Astrocyte of the cerebellum (primary cell): ENCODE measurements around the gene KRT82.

ENCODE experiments used
- DNase-seq: peaks from one replicate; pipeline ENCODE4 v3.0.0-alpha.2; 2011; ENCODE audit warnings: low read depth
- H3K4me3 ChIP-seq: 2 replicates; pipeline ENCODE4 v1.5.1; 2011; ENCODE audit warnings: mild to moderate bottlenecking, low read depth, low read length, moderate library complexity
- CTCF ChIP-seq: IDR thresholded peaks from 2 replicates; pipeline ENCODE4 v1.5.1; 2012; ENCODE audit warnings: low read length, low read depth, moderate library complexity, mild to moderate bottlenecking; ENCODE audit errors: missing control alignments
- in situ Hi-C: cut with HindIII; loops from 2 replicates; pipeline ENCODE4 v1.10.0; 2017; ENCODE audit warnings: low sequenced_read_pairs

The KRT82 gene

DNA sequence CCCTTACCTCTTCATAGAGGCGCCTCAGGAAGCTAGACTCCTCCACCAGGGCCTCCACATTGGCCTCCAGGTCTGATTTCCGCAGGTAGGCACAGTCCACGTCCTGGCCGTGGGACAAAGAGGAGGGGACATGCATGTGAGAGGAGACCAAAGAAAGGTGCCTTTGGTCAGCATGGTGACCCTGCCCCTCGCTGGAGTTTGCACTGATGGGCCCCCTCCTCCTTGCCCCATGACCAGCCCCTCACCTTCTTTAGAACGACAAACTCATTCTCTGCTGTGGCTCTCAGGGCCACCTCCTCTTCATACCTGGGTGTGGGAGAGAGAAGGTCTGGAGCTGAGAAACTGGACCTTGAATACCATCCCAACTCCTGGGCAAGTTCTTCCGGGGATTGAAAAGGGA lies 42.1 kb downstream of the KRT82 start:
- TF ChIP-seq CTCF = no peak
- no peak for DNase-seq
- H3K4me3 ChIP-seq = no peak overlapping the region
- in situ Hi-C loops = loop anchor here (25.0 kb wide), 1 partner anchor 623 kb away; no protein-coding TSS in a partner anchor

DNA sequence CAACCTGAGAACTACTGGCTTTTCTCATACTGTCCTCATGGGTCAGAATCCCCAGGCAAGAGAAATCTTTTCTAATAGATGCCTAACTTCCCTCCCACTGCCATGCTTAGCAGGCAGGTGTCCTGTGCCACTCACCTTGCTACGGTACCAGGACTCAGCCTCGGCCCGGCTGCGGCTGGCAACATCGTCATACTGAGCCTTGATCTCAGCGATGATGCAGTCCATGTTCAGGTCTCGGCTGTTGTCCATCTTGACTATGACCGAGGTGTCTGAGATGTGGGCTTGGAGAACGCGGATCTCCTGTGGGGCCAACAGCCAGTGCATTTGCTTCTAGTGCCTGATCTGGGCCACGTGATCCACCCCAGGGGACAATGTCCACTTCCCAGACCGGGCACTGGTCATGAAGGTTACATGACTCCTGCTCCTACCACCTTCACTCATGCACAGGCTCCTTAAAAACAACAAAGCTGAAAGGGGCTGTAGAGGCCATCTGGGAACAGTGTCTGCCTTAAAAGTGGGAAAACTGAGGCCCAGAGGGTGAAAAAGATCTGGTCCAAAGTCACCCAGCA lies 42.9 kb downstream of the KRT82 start:
- H3K4me3 ChIP-seq = no peak overlapping the region
- no peak for TF ChIP-seq CTCF
- in situ Hi-C loops = loop anchor here (25.0 kb wide), 1 partner anchor 624 kb away; no protein-coding TSS in a partner anchor
- DNase-seq = no peak

- DNase-seq = no peak
- no peak overlapping the region for H3K4me3 ChIP-seq
- in situ Hi-C loops = loop anchor here (25.0 kb wide), 1 partner anchor 625 kb away; no protein-coding TSS in a partner anchor
- no peak for TF ChIP-seq CTCF
Measured at GRCh38 chr12:52362118-52362726, 43.9 kb downstream of the KRT82 start.

- no peak for DNase-seq
- no peak overlapping the region for H3K4me3 ChIP-seq
- TF ChIP-seq CTCF = no peak
- in situ Hi-C loops = loop anchor here (25.0 kb wide), 1 partner anchor 626 kb away; no protein-coding TSS in a partner anchor
Measured at GRCh38 chr12:52361553-52361952, 44.6 kb downstream of the KRT82 start.

GRCh38 chr12:52360663-52361271 lies 45.4 kb downstream of the KRT82 start:
- TF ChIP-seq CTCF = no peak
- H3K4me3 ChIP-seq = no peak overlapping the region
- in situ Hi-C loops = loop anchor here (25.0 kb wide), 1 partner anchor 627 kb away; no protein-coding TSS in a partner anchor
- DNase-seq = no peak

DNA sequence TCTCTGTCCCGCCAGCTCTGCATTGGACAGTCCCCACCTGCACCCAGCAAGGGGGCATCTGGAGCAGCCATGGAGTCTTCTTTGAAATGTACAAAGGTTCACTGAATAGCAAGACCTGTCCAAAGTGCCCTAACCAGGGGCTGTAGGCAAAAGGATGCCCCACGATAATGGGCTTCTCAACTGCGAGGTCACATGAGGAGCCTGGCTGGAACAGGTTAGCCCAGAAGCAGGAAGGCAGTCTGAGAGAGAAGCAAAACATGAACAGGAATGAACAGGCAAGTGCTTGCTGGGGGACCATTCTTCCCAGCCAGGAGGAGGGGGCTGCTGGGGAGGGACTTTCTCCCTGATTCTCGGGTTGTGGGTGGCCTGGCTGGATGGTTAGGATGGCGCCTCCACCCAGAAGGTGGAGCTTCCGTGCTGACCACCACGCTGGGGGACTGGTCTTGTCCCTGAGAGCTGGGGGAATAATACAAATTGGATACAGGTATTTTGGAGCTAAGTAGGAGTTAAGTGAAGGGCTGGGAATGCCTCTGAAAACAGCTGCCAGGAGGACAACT lies 46.0 kb downstream of the KRT82 start:
- no peak for DNase-seq
- H3K4me3 ChIP-seq = no peak overlapping the region
- in situ Hi-C loops = loop anchor here (25.0 kb wide), 1 partner anchor 627 kb away; no protein-coding TSS in a partner anchor
- TF ChIP-seq CTCF = no peak
